ENCODE results near the gene KCTD5.

Gene KCTD5

DNA sequence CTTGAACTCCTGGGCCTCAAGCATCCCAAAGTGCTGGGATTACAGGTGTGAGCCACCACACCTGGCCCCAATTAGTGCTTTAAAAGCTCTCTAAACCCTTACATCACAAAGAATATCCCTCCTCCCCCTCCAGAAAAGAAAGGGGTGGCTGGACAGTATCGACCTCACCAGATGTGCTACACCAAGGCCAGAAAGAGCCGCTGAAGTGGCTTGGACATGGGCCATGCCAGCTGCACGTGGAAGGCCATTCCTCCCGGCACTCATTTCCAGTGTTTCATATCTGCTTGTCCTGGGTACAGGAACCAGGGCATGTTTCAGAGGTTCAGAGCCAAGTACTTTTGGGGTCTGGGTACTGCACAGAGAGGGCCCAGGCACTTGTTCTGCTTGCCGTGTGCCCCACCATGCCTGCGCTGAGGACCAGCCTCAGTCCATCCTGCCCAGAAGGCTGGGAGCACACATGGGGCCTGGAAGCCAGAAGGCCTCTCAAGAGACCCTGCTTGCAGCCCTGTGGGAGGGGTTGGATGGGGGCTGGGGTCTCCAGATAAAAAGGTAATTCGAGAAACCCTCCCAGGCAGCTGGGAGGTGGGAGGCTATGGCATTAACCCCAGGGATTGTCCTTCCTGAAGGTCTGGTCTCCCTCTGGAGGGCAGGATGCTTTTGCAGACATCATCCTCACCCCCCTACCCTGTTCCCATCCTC lies 66.6 kb downstream of the KCTD5 start:
- DNase-seq, result no peak

- no peak for DNase-seq
These were observed 67.2 kb downstream of the KCTD5 start for GRCh38 chr16:2749476-2749875.

DNA sequence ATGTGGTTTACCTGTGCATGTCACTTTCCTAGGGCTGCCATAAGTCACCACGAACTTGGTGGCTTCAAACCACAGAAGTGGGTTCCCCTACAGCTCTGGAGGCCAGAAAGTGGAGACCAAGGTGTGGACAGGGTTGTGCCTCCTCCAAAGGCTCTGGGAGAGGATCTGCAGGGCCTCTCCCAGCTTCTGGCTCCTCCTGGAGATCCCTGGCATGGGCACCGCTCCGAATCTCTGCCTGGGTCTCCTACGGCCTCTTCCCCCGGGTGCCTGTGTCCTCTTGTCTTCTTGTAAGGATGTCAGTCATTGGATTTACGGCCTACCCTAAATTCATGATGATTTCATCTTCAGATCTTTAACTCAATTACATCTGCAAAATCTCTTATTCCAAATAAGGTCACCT lies 67.6 kb downstream of the KCTD5 start:
- DNase-seq, result no peak

- peak in 9 of 51 donors; percentile 22 to 69 (median 50) for DNase-seq
These were observed 69.3 kb downstream of the KCTD5 start for GRCh38 chr16:2751577-2752034.

DNA sequence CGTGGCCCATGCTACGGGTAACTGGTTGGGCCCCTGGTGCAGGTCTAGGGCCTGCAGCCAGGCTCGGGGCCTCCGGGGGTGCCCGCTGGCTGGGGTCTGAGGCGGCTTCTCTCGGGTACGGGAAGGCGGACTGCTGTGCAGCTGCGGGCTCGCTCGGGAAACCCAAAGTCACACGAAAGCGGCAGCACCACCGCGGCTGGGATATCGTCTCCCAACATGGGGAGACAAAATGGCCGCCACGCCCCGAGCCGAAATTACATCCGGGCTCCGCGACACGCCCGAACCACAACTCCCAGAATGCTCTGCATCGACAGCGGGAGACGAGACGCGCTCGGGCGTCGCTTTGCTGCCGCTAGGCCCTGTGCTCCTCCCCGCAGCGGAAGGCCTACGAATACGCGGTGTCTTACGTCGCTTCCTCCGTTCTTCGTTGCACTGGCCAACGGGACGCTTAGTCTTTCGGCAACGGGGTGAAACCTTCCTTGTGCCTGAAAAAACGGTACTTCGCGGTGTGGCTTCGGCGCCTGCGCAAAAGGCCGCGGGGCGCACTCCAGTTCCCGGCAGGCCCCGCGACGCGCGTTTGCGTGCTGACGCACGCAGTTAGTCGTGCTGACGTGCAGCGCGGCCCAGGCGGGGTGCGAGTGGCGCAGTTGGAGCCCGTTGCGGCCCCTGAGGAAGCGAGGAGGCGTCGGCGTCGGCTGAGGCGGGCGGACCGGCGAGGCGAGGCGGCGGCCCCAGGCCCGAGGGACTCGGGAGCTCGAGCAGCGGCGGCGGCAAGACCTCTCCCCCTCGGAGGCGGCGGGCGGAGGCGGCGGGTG lies 69.9 kb downstream of the KCTD5 start, which contains the start of gene SRRM2:
Gene SRRM2, plus strand, starts transcription at position 604 of the 815 bp plus-strand sequence. CDS start 3,727 bp downstream, outside the sequence.
- DNase-seq, result peak; percentile 73 to 100 (median 93)

DNA sequence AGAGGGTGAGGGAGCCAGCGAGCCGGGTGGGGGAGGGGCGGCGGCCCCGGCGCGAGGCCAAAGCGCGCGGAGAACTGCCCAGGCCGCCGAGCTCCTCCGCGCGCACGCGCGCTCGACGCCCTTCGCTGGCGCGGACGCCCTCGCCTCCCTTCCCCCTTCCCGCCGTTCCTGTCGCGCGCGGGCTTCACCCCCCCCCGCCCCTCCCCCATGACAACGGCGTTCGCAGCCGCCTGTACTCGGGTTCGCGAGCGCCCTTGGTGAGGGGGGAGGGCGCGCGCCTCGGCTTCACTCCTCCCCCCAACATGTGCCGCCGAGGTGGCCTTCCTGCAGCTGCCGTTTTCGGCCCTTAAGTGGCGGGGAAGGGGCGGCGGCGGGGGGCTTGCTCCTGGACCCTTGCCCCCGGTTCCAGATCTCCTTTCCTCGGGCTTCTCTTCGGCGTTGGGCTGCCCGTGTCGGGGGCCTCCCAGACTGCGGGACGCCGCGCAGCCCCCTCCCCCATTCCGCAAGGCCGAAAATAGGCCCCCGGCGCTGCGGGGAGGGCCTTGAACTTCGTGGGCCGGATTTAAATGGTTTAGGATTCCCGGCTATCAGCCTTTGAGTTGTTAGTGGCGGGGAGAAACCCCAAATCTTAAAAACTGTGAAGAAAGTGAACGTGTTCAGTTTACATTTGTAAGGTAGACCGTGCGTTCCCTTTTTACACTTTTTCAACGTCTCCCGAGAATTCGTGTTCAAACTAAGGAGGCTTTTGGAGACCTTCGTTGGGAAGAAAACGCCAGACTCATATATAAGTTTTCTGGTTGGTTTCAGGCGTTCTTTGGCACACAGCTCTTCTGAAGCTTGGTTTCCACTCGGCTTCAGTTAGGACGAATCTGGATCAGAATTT lies 70.8 kb downstream of the KCTD5 start:
- DNase-seq, result peak in 43 of 51 donors; percentile 69 to 98 (median 87)

GRCh38 chr16:2753733-2754020 lies 71.4 kb downstream of the KCTD5 start:
- peak in 2 of 51 donors; percentile 9 to 12 for DNase-seq

- no peak for DNase-seq
These were observed 72.8 kb downstream of the KCTD5 start for GRCh38 chr16:2755158-2755557.

DNA sequence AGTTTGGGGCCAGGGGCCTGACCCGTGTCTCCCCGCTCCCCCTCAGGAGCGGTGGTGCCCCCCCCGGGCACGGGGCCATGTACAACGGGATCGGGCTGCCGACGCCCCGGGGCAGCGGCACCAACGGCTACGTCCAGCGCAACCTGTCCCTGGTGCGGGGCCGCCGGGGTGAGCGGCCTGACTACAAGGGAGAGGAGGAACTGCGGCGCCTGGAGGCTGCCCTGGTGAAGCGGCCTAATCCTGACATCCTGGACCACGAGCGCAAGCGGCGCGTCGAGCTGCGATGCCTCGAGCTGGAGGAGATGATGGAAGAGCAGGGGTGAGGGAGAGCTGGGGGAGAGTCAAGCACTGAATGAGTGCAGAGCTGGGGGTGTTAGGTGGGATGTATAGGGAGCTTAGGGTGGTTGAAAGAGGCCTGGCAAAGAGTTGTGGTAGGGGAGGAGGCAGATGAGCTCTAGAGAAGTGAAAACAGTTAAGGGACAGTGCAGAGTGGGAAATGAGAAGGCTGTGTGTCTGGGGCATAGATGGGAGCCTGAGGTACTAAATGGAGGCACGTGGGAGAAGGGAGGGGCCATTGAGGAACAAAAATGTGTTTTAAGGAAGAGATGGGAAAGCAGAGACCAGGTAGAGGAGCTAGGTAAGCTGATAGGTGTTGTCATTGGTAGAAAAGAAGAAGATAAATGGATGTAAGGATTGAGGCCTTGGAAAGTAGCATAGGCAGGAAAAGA lies 74.1 kb downstream of the KCTD5 start:
- no peak for DNase-seq

- no peak for DNase-seq
These were observed 75.0 kb downstream of the KCTD5 start for GRCh38 chr16:2757344-2757743.

Measured in hypothalamus (tissue), 51 donors.